MG63 (cell line): ENCODE data around the gene TROAP. TPM values are rescaled to one million over a fixed set of nuclear protein-coding genes. Genes with fewer than 3 reads are reported as not detected.
A peak's percentile ranks its signal among the peaks of the same experiment; 100 is the strongest.
"Not testable (repeated sequence)": the region's sequence is repeated elsewhere in the genome, so short reads cannot be mapped to it uniquely, and the experiment has no call there.

Experiments used
- DNase-seq: peaks from one replicate; pipeline ENCODE4 v3.0.0-alpha.2; 2020
- H3K27me3 ChIP-seq: fragments of 250-450 bp; sonication (Bioruptor Pico); 2 replicates; pipeline ENCODE4 v1.5.1; 2020; ENCODE audit warnings: mild to moderate bottlenecking, moderate library complexity
- H3K36me3 ChIP-seq: fragments of 250-450 bp; sonication (Bioruptor Pico); 2 replicates; pipeline ENCODE4 v1.5.1; 2020; ENCODE audit warnings: mild to moderate bottlenecking, moderate library complexity
- H3K4me3 ChIP-seq: fragments of 250-450 bp; sonication (Bioruptor Pico); 2 replicates; pipeline ENCODE4 v1.5.1; 2020; ENCODE audit warnings: mild to moderate bottlenecking, moderate library complexity
- H3K9me3 ChIP-seq: fragments of 250-450 bp; sonication (Bioruptor Pico); 2 replicates; pipeline ENCODE4 v1.5.1; 2020; ENCODE audit warnings: mild to moderate bottlenecking, moderate library complexity
- total RNA-seq: library from RNA; depleted of rRNA; stranded (reverse); fragments of >200 nt; shearing (Covaris generic); gene quantifications from 2 replicates; pipeline ENCODE4 v1.2.3, GENCODE V29; 2014; ENCODE audit warnings: low replicate concordance; rRNA removed

The TROAP gene
- total RNA-seq, 1 experiment from 2014 or later = 24.3 TPM

- H3K9me3 ChIP-seq = no peaks in the 10 kb centered on the region
- H3K27me3 ChIP-seq = no peaks in the 10 kb centered on the region
- peak within 1 kb of the TSS; percentile 98 for H3K4me3 ChIP-seq
- DNase-seq = peak; percentile 39
- 0 out of 2 replicates have a peak, but pooled peaks cover 5% of the 10 kb centered on the region for H3K36me3 ChIP-seq
Measured at GRCh38 chr12:49367381-49368239, 44.6 kb downstream of the TROAP start, which contains the start of gene SPATS2. SPATS2 (plus strand) TSS chr12:49367462; CDS start chr12:49461013, 93,551 bp downstream.

- H3K36me3 ChIP-seq = 0 out of 2 replicates have a peak, but pooled peaks cover 5% of the 10 kb centered on the region
- peak overlapping the region; percentile 98 for H3K4me3 ChIP-seq
- H3K27me3 ChIP-seq = no peaks in the 10 kb centered on the region
- DNase-seq = no peak
- no peaks in the 10 kb centered on the region for H3K9me3 ChIP-seq
Measured at GRCh38 chr12:49368240-49368600, 45.2 kb downstream of the TROAP start.

GRCh38 chr12:49369411-49370145 is 46.5 kb downstream of the TROAP start:
- 0 out of 2 replicates have a peak, but pooled peaks cover 5% of the 10 kb centered on the region for H3K36me3 ChIP-seq
- H3K27me3 ChIP-seq = no peaks in the 10 kb centered on the region
- no peak overlapping the region for H3K4me3 ChIP-seq
- H3K9me3 ChIP-seq = no peaks in the 10 kb centered on the region
- peak; percentile 55 for DNase-seq

GRCh38 chr12:49370539-49370938 is 47.5 kb downstream of the TROAP start:
- H3K4me3 ChIP-seq = no peak overlapping the region
- no peaks in the 10 kb centered on the region for H3K9me3 ChIP-seq
- H3K36me3 ChIP-seq = 0 out of 2 replicates have a peak, but pooled peaks cover 5% of the 10 kb centered on the region
- no peaks in the 10 kb centered on the region for H3K27me3 ChIP-seq
- no peak for DNase-seq

- Histone ChIP-seq H3K36me3 (0 out of 2 replicates have a peak, but pooled peaks cover 5% of the 10 kb centered on the region), H3K9me3 (no peaks in the 10 kb centered on the region), H3K27me3 (no peaks in the 10 kb centered on the region), H3K4me3 (no peak overlapping the region)
- DNase-seq = no peak
Measured at GRCh38 chr12:49375406-49375805, 52.4 kb downstream of the TROAP start.

- Histone ChIP-seq H3K9me3 (no peaks in the 10 kb centered on the region), H3K36me3 (no peaks in the 10 kb centered on the region), H3K27me3 (no peaks in the 10 kb centered on the region), H3K4me3 (no peak overlapping the region)
- DNase-seq = no peak
Measured at GRCh38 chr12:49377386-49377785, 54.3 kb downstream of the TROAP start.

GRCh38 chr12:49380184-49380583 is 57.1 kb downstream of the TROAP start:
- not testable (repeated sequence) for H3K27me3 ChIP-seq, H3K9me3 ChIP-seq, DNase-seq, H3K36me3 ChIP-seq, H3K4me3 ChIP-seq

Other genes with a start within 250 kb of the TROAP start
- gene DHH, start 228.5 kb upstream of the TROAP start, total RNA-seq = not detected in 2 replicates
- 20.5 and 28.4 TPM in 2 replicates for gene LMBR1L, start 212.4 kb upstream of the TROAP start, total RNA-seq
- 2,940 and 4,183 TPM in 2 replicates for gene TUBA1B, start 191.9 kb upstream of the TROAP start, total RNA-seq
- gene TUBA1A, start 134.2 kb upstream of the TROAP start, total RNA-seq = 361 and 621 TPM in 2 replicates
- 289 and 585 TPM in 2 replicates for gene TUBA1C, start 58.2 kb upstream of the TROAP start, total RNA-seq
- 5.0 and 7.1 TPM in 2 replicates for gene PRPH, start 28.1 kb upstream of the TROAP start, total RNA-seq
- gene C1QL4, start 13.9 kb downstream of the TROAP start, total RNA-seq = 0.10 TPM in 1 of 2 replicates, not detected in the other
- 3.1 and 6.5 TPM in 2 replicates for gene DNAJC22, start 23.6 kb downstream of the TROAP start, total RNA-seq
- 32.5 and 43.8 TPM in 2 replicates for gene SPATS2, start 44.2 kb downstream of the TROAP start, total RNA-seq
- not detected in 2 replicates for gene KCNH3, start 215.8 kb downstream of the TROAP start, total RNA-seq
- 54.4 and 107 TPM in 2 replicates for gene MCRS1, start 244.9 kb downstream of the TROAP start, total RNA-seq